Nephron progenitor cell (in vitro differentiated cells): ENCODE results near the gene CNOT9.
"Not testable (repeated sequence)": the region's sequence is repeated elsewhere in the genome, so short reads cannot be mapped to it uniquely, and the experiment has no call there.

Experiments
- DNase-seq: peaks from one replicate; pipeline ENCODE4 v3.0.0; 2021
- H3K27ac Mint-ChIP-seq: 2 replicates; pipeline ENCODE4 v1.8.0; 2021; ENCODE audit warnings: mild to moderate bottlenecking, moderate library complexity, mixed read lengths
- H3K27me3 Mint-ChIP-seq: 2 replicates; pipeline ENCODE4 v1.8.0; 2021; ENCODE audit warnings: mild to moderate bottlenecking, low read depth, mixed read lengths; ENCODE audit not compliant: poor library complexity
- H3K36me3 Mint-ChIP-seq: 2 replicates; pipeline ENCODE4 v1.8.0; 2021; ENCODE audit warnings: low read depth, mixed read lengths
- H3K4me1 Mint-ChIP-seq: 2 replicates; pipeline ENCODE4 v1.8.0; 2021; ENCODE audit warnings: mixed read lengths
- H3K4me3 Mint-ChIP-seq: 2 replicates; pipeline ENCODE4 v1.8.0; 2021; ENCODE audit warnings: mild to moderate bottlenecking, moderate library complexity, mixed read lengths
- H3K9me3 Mint-ChIP-seq: 2 replicates; pipeline ENCODE4 v1.8.0; 2021; ENCODE audit warnings: mild to moderate bottlenecking, moderate library complexity, mixed read lengths
- CTCF ChIP-seq: fragments of 200-600 bp; sonication (generic); IDR thresholded peaks from 2 replicates; pipeline ENCODE4 v1.5.0; 2021; ENCODE audit warnings: antibody characterized with exemption

CNOT9 gene

GRCh38 chr2:218568190-218569037 lies at the start of gene CNOT9, which contains the start of gene USP37:
TSS of gene CNOT9 (plus strand) at chr2:218568839. CDS start at chr2:218568955, 116 bp downstream.
TSS of gene USP37 (minus strand) at chr2:218568351. CDS start at chr2:218558653, 9,698 bp downstream.
- Mint-ChIP-seq H3K27ac (peak within 1 kb of the TSS; percentile 98), H3K4me1 (peaks cover 50% of the 10 kb centered on the region), H3K36me3 (peaks cover 32% of the 10 kb centered on the region), H3K27me3 (no peaks in the 10 kb centered on the region), H3K4me3 (peak within 1 kb of the TSS; percentile 94), H3K9me3 (no peaks in the 10 kb centered on the region)
- DNase-seq, result peak; percentile 100
- no peak for TF ChIP-seq CTCF

GRCh38 chr2:218518876-218519275 lies 49.8 kb upstream of the CNOT9 start:
- Mint-ChIP-seq H3K36me3 (peaks cover 83% of the 10 kb centered on the region), H3K27me3 (no peaks in the 10 kb centered on the region), H3K9me3 (peaks cover 28% of the 10 kb centered on the region), H3K4me1 (no peaks in the 10 kb centered on the region), H3K4me3 (no peak overlapping the region), H3K27ac (peak overlapping the region; percentile 73)
- no peak for TF ChIP-seq CTCF
- no peak for DNase-seq

GRCh38 chr2:218523651-218524050 lies 45.0 kb upstream of the CNOT9 start:
- DNase-seq, result no peak
- Mint-ChIP-seq H3K27ac (no peak overlapping the region), H3K36me3 (peaks cover 86% of the 10 kb centered on the region), H3K9me3 (peaks cover 41% of the 10 kb centered on the region), H3K27me3 (no peaks in the 10 kb centered on the region), H3K4me3 (no peak overlapping the region), H3K4me1 (no peaks in the 10 kb centered on the region)
- no peak for TF ChIP-seq CTCF

GRCh38 chr2:218528409-218528808 lies 40.2 kb upstream of the CNOT9 start:
- Mint-ChIP-seq H3K36me3 (peaks cover 91% of the 10 kb centered on the region), H3K9me3 (peaks cover 38% of the 10 kb centered on the region)
- not testable (repeated sequence) for H3K4me1 Mint-ChIP-seq, DNase-seq, H3K4me3 Mint-ChIP-seq, H3K27ac Mint-ChIP-seq, H3K27me3 Mint-ChIP-seq

- no peak overlapping the region for H3K4me3 Mint-ChIP-seq
- H3K36me3 Mint-ChIP-seq, result peaks cover 85% of the 10 kb centered on the region
- no peak for TF ChIP-seq CTCF
- H3K27me3 Mint-ChIP-seq, result no peaks in the 10 kb centered on the region
- no peaks in the 10 kb centered on the region for H3K4me1 Mint-ChIP-seq
- H3K27ac Mint-ChIP-seq, result no peak overlapping the region
- peaks cover 24% of the 10 kb centered on the region for H3K9me3 Mint-ChIP-seq
- no peak for DNase-seq
Measured at GRCh38 chr2:218529990-218530389, 38.6 kb upstream of the CNOT9 start.

- H3K4me3 Mint-ChIP-seq, result no peak overlapping the region
- H3K27ac Mint-ChIP-seq, result no peak overlapping the region
- no peaks in the 10 kb centered on the region for H3K4me1 Mint-ChIP-seq
- no peaks in the 10 kb centered on the region for H3K9me3 Mint-ChIP-seq
- H3K27me3 Mint-ChIP-seq, result no peaks in the 10 kb centered on the region
- no peak for DNase-seq
- peaks cover 60% of the 10 kb centered on the region for H3K36me3 Mint-ChIP-seq
- TF ChIP-seq CTCF, result no peak
Measured at GRCh38 chr2:218536804-218537494, 31.7 kb upstream of the CNOT9 start.
